Mononuclear cell (primary cell): ENCODE measurements around the gene STARD7. TPM values are rescaled to one million over a fixed set of nuclear protein-coding genes. Genes with fewer than 3 reads are reported as not detected.

Experiments used
- H3K27me3 ChIP-seq: 2 replicates; pipeline ENCODE4 v1.6.0; 2011; ENCODE audit warnings: low read length, control low read depth; ENCODE audit not compliant: insufficient read depth
- H3K4me1 ChIP-seq: 2 replicates; pipeline ENCODE4 v1.5.1; 2011; ENCODE audit warnings: mild to moderate bottlenecking, low read length, control low read depth; ENCODE audit not compliant: insufficient read depth
- H3K4me3 ChIP-seq: 2 replicates; pipeline ENCODE4 v1.5.1; 2011; ENCODE audit warnings: mild to moderate bottlenecking, low read length, moderate library complexity
- H3K9me3 ChIP-seq: 2 replicates; pipeline ENCODE4 v1.5.1; 2011; ENCODE audit warnings: low read depth, mild to moderate bottlenecking, control low read depth, low read length
- total RNA-seq: library from RNA; depleted of rRNA; stranded (reverse); fragments of >200 nt; gene quantifications from one replicate; pipeline ENCODE4 v1.2.3, GENCODE V29; 2012

Gene STARD7
- total RNA-seq, 1 donor, result 96.8 TPM

GRCh38 chr2:96195410-96196066 is 13.1 kb downstream of the STARD7 start:
- no peaks in the 10 kb centered on the region for H3K27me3 ChIP-seq
- peaks cover 16% of the 10 kb centered on the region for H3K4me1 ChIP-seq
- no peak overlapping the region for H3K4me3 ChIP-seq
- no peaks in the 10 kb centered on the region for H3K9me3 ChIP-seq

- H3K4me3 ChIP-seq, result no peak overlapping the region
- H3K27me3 ChIP-seq, result no peaks in the 10 kb centered on the region
- no peaks in the 10 kb centered on the region for H3K4me1 ChIP-seq
- H3K9me3 ChIP-seq, result no peaks in the 10 kb centered on the region
Measured at GRCh38 chr2:96191937-96192670, 16.5 kb downstream of the STARD7 start.

DNA sequence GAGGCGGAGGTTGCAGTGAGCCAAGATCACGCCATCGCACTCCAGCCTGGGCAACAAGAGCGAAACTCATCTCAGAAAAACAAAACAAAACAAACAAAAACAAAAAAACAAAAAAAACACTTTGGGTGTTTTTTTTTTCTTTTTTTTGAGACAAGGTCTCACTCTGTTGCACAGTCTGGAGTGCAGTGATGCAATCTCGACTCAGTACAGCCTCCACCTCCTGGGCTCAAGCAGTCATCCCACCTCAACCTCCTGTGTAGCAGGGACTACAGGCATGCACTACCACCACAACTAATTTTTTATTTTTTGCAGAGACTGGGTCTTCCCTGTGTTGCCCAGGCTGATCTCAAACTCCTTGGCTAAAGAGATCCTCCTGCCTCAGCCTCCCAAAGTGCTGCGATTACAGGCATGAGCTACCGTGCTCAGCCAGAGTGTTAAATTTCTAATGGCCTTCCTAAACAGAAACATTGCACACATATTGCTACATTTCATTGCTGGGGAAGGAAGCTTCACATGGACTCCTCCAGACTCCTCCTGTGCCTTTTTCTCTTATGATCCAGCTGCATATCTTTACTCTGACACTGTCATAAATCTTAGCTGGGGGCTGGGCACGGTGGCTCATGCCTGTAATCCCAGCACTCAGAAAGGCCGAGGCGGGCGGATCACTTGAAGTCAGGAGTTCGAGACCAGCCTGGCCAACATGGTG is 19.7 kb downstream of the STARD7 start:
- Histone ChIP-seq H3K9me3 (no peaks in the 10 kb centered on the region), H3K4me1 (no peaks in the 10 kb centered on the region), H3K4me3 (no peak overlapping the region), H3K27me3 (no peaks in the 10 kb centered on the region)

DNA sequence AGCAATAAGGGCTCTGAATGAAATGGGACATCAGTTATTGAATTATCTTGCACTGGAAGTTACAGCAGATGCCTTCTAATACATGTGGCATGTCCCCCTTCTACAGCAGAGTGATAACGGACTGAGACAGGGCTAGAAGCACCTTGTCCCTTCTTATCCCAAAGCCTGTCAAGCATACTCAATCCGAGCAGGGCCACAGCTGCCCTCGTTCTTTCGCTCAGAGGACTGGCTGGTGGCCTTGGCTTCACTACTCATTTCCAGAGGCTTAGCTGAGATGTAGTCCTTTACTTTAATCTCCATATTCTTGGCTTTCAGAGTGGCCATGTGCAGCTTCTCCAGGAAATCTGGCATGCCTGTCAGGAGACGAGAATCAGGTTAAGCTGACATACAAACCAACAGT is 22.1 kb downstream of the STARD7 start:
- Histone ChIP-seq H3K4me3 (no peak overlapping the region), H3K9me3 (no peaks in the 10 kb centered on the region), H3K4me1 (no peaks in the 10 kb centered on the region), H3K27me3 (no peaks in the 10 kb centered on the region)

DNA sequence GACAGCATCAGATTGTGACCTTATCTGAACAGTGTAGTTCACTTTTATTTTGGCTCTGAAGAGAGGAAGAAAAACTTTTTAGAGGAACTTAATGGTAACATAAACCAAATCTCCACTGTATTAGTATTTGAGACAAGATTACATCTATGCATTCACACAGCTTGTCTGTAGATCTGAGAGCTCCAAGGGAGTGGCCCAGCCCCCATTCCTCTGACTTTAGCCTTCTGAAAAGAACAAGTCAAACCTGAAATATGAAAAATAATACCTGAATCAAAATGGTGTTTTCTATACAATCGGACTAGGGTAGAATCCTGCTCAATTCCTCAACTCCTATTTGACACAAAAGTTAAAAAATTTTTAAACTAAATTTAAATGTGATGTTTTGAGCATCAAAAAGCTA is 23.1 kb downstream of the STARD7 start:
- Histone ChIP-seq H3K9me3 (no peaks in the 10 kb centered on the region), H3K27me3 (no peaks in the 10 kb centered on the region)

GRCh38 chr2:96184989-96185388 is 23.6 kb downstream of the STARD7 start:
- Histone ChIP-seq H3K9me3 (no peaks in the 10 kb centered on the region), H3K4me1 (peaks cover 10% of the 10 kb centered on the region), H3K27me3 (no peaks in the 10 kb centered on the region), H3K4me3 (no peak overlapping the region)

More for the DNA sequence above, 23.1 kb downstream of the STARD7 start:
- H3K4me1 ChIP-seq, result peaks cover 5% of the 10 kb centered on the region
- H3K4me3 ChIP-seq, result no peak overlapping the region

DNA sequence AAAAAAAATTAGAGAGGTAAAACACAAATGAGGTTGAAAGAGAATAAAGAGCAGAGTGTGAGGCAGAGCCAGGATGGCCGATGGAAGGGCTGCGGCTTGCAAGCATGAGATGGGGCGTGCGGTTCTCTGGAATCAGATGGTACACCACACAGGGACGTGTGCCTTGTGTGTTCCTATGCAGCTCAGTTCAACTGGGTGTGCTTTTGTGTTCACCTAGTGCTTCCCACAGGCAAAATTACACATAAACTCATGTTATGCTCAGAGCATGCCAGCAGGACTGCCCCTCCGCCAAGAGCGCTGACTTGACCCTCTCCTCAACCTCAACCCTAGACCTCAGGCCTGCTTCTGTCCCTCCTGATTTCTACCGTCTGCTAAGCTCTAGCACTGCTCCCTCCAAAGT is 24.4 kb downstream of the STARD7 start:
- no peak overlapping the region for H3K4me3 ChIP-seq
- peaks cover 13% of the 10 kb centered on the region for H3K4me1 ChIP-seq
- no peaks in the 10 kb centered on the region for H3K27me3 ChIP-seq
- no peaks in the 10 kb centered on the region for H3K9me3 ChIP-seq

- peaks cover 13% of the 10 kb centered on the region for H3K4me1 ChIP-seq
- H3K9me3 ChIP-seq, result no peaks in the 10 kb centered on the region
- H3K27me3 ChIP-seq, result no peaks in the 10 kb centered on the region
- H3K4me3 ChIP-seq, result no peak overlapping the region
Measured at GRCh38 chr2:96181529-96181928, 27.1 kb downstream of the STARD7 start.

DNA sequence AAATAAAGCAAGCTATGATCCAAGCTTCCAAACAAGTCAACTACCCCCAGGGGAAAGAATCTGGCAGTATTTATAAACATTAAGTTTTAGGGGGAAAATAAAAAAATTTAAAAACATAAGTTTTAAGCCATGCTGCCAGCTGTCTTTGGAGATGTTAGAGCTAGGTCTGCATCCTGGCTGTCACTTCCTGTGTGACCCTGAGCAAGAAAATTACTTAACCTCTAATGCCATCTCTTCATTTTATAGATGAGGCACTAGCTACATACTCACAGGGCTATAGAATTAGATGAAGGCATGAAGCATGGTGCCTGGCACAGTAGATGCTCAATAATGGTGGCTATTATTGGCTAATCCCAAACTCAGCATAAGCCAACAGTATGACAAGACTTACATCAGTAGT is 28.1 kb downstream of the STARD7 start:
- Histone ChIP-seq H3K4me3 (no peak overlapping the region), H3K4me1 (peaks cover 13% of the 10 kb centered on the region), H3K27me3 (no peaks in the 10 kb centered on the region), H3K9me3 (no peaks in the 10 kb centered on the region)

GRCh38 chr2:96180002-96180401 is 28.6 kb downstream of the STARD7 start:
- Histone ChIP-seq H3K4me3 (no peak overlapping the region), H3K9me3 (no peaks in the 10 kb centered on the region), H3K27me3 (no peaks in the 10 kb centered on the region), H3K4me1 (peaks cover 13% of the 10 kb centered on the region)

DNA sequence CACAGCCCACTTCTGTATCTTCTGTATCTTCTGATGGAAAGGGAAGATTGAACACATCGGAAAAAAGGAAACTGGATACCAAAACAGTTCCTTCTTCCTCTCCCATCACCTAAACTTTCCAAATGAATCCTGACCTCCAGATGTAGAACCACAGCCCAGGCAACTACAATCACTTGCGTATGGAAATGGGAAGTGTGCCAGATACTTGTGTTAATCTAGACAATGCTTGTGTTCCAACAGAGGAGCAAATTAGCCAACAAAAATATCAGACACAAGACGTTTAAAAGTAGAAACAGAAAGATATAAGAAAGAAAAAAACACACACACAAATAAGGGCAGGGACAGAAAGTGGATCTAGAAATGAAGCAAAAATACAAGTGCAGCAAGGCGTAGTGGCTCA is 32.0 kb downstream of the STARD7 start:
- no peak overlapping the region for H3K4me3 ChIP-seq
- no peaks in the 10 kb centered on the region for H3K9me3 ChIP-seq
- no peaks in the 10 kb centered on the region for H3K27me3 ChIP-seq
- peaks cover 13% of the 10 kb centered on the region for H3K4me1 ChIP-seq

DNA sequence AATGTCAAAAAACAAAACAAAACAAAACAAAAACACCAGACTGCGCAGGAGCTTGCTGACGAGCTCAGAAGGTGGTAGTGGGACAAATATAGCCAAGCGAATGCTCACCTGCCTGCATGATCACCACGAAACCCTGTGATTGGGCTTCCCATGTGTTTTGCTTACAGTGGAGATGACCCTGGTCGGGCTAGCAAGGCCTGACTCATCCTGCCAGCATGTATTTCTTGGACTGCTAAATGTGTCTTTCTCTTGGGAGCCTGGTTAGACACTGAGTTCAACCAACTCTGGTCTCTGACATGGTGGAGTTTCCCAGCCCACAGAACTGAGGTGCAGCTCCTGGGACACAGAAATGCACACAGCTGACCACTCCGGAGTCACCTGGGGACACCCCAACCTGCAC is 32.7 kb downstream of the STARD7 start:
- Histone ChIP-seq H3K9me3 (no peaks in the 10 kb centered on the region), H3K4me3 (no peak overlapping the region), H3K27me3 (no peaks in the 10 kb centered on the region)

DNA sequence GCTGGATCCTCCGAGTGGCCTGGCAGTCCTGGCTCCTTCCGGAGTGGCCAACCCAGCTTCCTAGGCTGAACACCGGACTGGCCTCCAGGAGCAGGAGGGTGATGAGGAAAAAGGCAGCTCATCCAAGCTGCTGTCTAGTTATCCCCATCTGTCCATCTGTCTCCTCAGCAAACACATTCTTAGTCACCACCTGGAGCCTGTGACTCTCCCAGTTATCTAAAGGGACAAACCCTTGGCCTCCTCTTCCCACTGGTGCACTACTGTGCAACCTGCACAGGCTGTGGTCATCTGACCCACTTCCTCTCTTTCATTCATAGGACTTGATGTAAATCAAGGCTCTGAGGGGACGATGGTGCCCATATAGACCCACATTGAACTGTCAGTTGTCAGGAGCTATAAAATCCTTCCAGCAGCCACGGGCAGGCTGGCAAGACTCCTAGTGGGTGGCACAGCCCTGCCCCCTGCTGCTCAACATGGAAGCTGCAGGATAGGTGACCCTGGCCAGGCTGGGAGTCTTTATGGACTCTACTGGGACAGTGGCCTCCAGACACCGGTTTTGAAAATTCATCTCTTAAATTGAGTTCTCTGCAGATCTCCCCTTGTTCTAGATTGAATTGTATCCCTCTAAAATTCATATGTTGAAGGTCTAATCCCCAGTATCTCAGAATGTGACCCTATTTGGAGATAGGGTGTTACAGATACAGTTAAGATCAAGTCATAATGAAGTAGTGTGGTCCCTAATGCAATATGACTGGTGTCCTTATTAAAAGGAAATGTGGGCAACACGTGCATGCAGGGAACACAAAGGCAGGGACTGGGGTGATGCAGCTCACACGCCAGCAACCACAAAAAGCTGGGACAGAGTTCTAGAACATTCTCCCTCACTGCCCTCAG is 34.1 kb downstream of the STARD7 start:
- Histone ChIP-seq H3K4me3 (no peak overlapping the region), H3K27me3 (no peaks in the 10 kb centered on the region), H3K9me3 (no peaks in the 10 kb centered on the region), H3K4me1 (no peaks in the 10 kb centered on the region)

More for the DNA sequence above, 32.7 kb downstream of the STARD7 start:
- H3K4me1 ChIP-seq, result peaks cover 13% of the 10 kb centered on the region

GRCh38 chr2:96171831-96172230 is 36.8 kb downstream of the STARD7 start:
- Histone ChIP-seq H3K27me3 (no peaks in the 10 kb centered on the region), H3K4me3 (no peak overlapping the region), H3K9me3 (no peaks in the 10 kb centered on the region), H3K4me1 (no peaks in the 10 kb centered on the region)

GRCh38 chr2:96170626-96171025 is 38.0 kb downstream of the STARD7 start:
- H3K27me3 ChIP-seq, result no peaks in the 10 kb centered on the region

More at GRCh38 chr2:96170626-96171025, 38.0 kb downstream of the STARD7 start:
- H3K4me1 ChIP-seq, result no peaks in the 10 kb centered on the region
- H3K9me3 ChIP-seq, result no peaks in the 10 kb centered on the region
- H3K4me3 ChIP-seq, result no peak overlapping the region
